DOHH2 (cell line): Measurements from ENCODE around the gene TMEM115.
A peak's percentile ranks its signal among the peaks of the same experiment; 100 is the strongest.

Experiments
- H3F3A ChIP-seq: fragments of 200-600 bp; sonication (generic), shearing (Covaris generic); 2 replicates; pipeline ENCODE4 v1.6.0; 2016; ENCODE audit warnings: antibody characterized with exemption, mild to moderate bottlenecking; ENCODE audit not compliant: control insufficient read depth, insufficient read depth
- H3K27ac ChIP-seq: fragments of 200-600 bp; sonication (generic); 2 replicates; pipeline ENCODE4 v1.5.1; 2014; ENCODE audit warnings: low read depth, mild to moderate bottlenecking, low read length, moderate library complexity
- H3K27me3 ChIP-seq: fragments of 200-600 bp; sonication (generic); 2 replicates; pipeline ENCODE4 v1.6.1; 2014; ENCODE audit warnings: mild to moderate bottlenecking, low read length, mixed read lengths; ENCODE audit not compliant: control insufficient read depth
- H3K36me3 ChIP-seq: fragments of 200-600 bp; sonication (generic); 2 replicates; pipeline ENCODE4 v1.6.1; 2014; ENCODE audit warnings: mild to moderate bottlenecking, low read length, moderate library complexity, mixed read lengths; ENCODE audit not compliant: control insufficient read depth
- H3K4me1 ChIP-seq: fragments of 200-600 bp; sonication (generic); 2 replicates; pipeline ENCODE4 v1.6.1; 2014; ENCODE audit warnings: mild to moderate bottlenecking, low read length, mixed read lengths; ENCODE audit not compliant: control insufficient read depth
- H3K4me2 ChIP-seq: fragments of 200-600 bp; sonication (generic); 2 replicates; pipeline ENCODE4 v1.6.0; 2014; ENCODE audit warnings: mild to moderate bottlenecking, low read length, moderate library complexity
- H3K4me3 ChIP-seq: fragments of 200-600 bp; sonication (generic); 2 replicates; pipeline ENCODE4 v1.5.1; 2014; ENCODE audit warnings: mild to moderate bottlenecking, low read length, mixed read lengths
- H3K79me2 ChIP-seq: fragments of 200-600 bp; sonication (generic); 2 replicates; pipeline ENCODE4 v1.6.1; 2014; ENCODE audit warnings: mild to moderate bottlenecking, low read length, mixed read lengths; ENCODE audit not compliant: control insufficient read depth
- H3K9me2 ChIP-seq: fragments of 200-600 bp; sonication (generic); replicated peaks from 2 replicates; pipeline ENCODE4 v1.6.1; 2014; ENCODE audit warnings: mild to moderate bottlenecking, low read length, mixed read lengths; ENCODE audit not compliant: control insufficient read depth
- H3K9me3 ChIP-seq: fragments of 200-600 bp; sonication (generic); 2 replicates; pipeline ENCODE4 v1.6.1; 2014; ENCODE audit warnings: antibody characterized with exemption, low read length, mixed read lengths; ENCODE audit not compliant: control insufficient read depth, insufficient read depth
- H4K20me1 ChIP-seq: fragments of 200-600 bp; sonication (generic); 2 replicates; pipeline ENCODE4 v1.6.0; 2014; ENCODE audit warnings: low read depth, mild to moderate bottlenecking, antibody characterized with exemption, low read length, moderate library complexity; ENCODE audit not compliant: control insufficient read depth, insufficient read depth
- CTCF ChIP-seq: fragments of 200-600 bp; sonication (generic); IDR thresholded peaks from one replicate; pipeline ENCODE4 v1.5.1; 2014; ENCODE audit warnings: antibody characterized with exemption, mild to moderate bottlenecking, low read depth, low read length; ENCODE audit not compliant: poor library complexity, severe bottlenecking
- EZH2phosphoT487 ChIP-seq: fragments of 200-600 bp; sonication (generic); IDR thresholded peaks from 2 replicates; pipeline ENCODE4 v1.6.1; 2017; ENCODE audit warnings: borderline replicate concordance, mild to moderate bottlenecking, antibody characterized with exemption, low read length, moderate library complexity, mixed read lengths

The TMEM115 gene

GRCh38 chr3:50350527-50351322 is 8.6 kb downstream of the TMEM115 start, which contains the start of the genes CYB561D2 and NPRL2:
CYB561D2 (plus strand) TSS chr3:50350862; CDS start chr3:50351434, 572 bp downstream.
NPRL2 (minus strand) TSS chr3:50350775; CDS start chr3:50350652, 123 bp downstream.
- no peaks in the 10 kb centered on the region for H4K20me1 ChIP-seq
- H3K9me2 ChIP-seq: no peaks in the 10 kb centered on the region
- TF ChIP-seq EZH2phosphoT487: no peak
- H3K36me3 ChIP-seq: peaks cover 49% of the 10 kb centered on the region
- peak within 1 kb of the TSS; percentile 100 for H3K4me2 ChIP-seq
- H3K4me1 ChIP-seq: peaks cover 32% of the 10 kb centered on the region
- no peaks in the 10 kb centered on the region for H3K9me3 ChIP-seq
- no peaks in the 10 kb centered on the region for H3K27me3 ChIP-seq
- peak within 1 kb of the TSS; percentile 90 for H3K4me3 ChIP-seq
- H3K27ac ChIP-seq: peak within 1 kb of the TSS; percentile 72
- 0 out of 2 replicates have a peak, but pooled peaks cover 4% of the 10 kb centered on the region for H3F3A ChIP-seq
- peaks cover 39% of the 10 kb centered on the region for H3K79me2 ChIP-seq

GRCh38 chr3:50350213-50350526 is 9.2 kb downstream of the TMEM115 start:
- Histone ChIP-seq H3K27me3 (no peaks in the 10 kb centered on the region), H3K4me3 (peak overlapping the region; percentile 90), H3K4me2 (peak overlapping the region; percentile 100), H4K20me1 (no peaks in the 10 kb centered on the region), H3K36me3 (peaks cover 49% of the 10 kb centered on the region), H3F3A (0 out of 2 replicates have a peak, but pooled peaks cover 4% of the 10 kb centered on the region), H3K9me2 (no peaks in the 10 kb centered on the region), H3K4me1 (peaks cover 38% of the 10 kb centered on the region), H3K27ac (peak overlapping the region; percentile 72), H3K79me2 (peaks cover 33% of the 10 kb centered on the region), H3K9me3 (no peaks in the 10 kb centered on the region)
- TF ChIP-seq EZH2phosphoT487: no peak
- TF ChIP-seq CTCF: no peak

- no peak overlapping the region for H3K27ac ChIP-seq
- no peaks in the 10 kb centered on the region for H3F3A ChIP-seq
- H3K27me3 ChIP-seq: no peaks in the 10 kb centered on the region
- no peaks in the 10 kb centered on the region for H3K9me2 ChIP-seq
- H3K79me2 ChIP-seq: peaks cover 25% of the 10 kb centered on the region
- H3K4me1 ChIP-seq: peaks cover 38% of the 10 kb centered on the region
- H3K4me2 ChIP-seq: no peak overlapping the region
- no peak overlapping the region for H3K4me3 ChIP-seq
- H3K9me3 ChIP-seq: no peaks in the 10 kb centered on the region
- no peaks in the 10 kb centered on the region for H4K20me1 ChIP-seq
- TF ChIP-seq CTCF (peak; percentile 63), EZH2phosphoT487 (no peak)
- peaks cover 24% of the 10 kb centered on the region for H3K36me3 ChIP-seq
Measured at GRCh38 chr3:50347187-50347813, 12.0 kb downstream of the TMEM115 start.
